HL-60 (cell line): ENCODE data around the gene SOST.

Experiments
- DNase-seq, 2 experiments: peaks; one replicate each; pipeline ENCODE4 v3.0.0-alpha.2; 2010 to 2020; ENCODE audit warnings: low read depth in 1 of 2, low spot score in 1 of 2
- H3K27ac ChIP-seq: fragments of 250-450 bp; sonication (Bioruptor Pico); replicated peaks from 2 replicates; pipeline ENCODE4 v1.5.1; 2020; ENCODE audit warnings: mild to moderate bottlenecking, moderate library complexity
- H3K27me3 ChIP-seq: fragments of 250-450 bp; sonication (Bioruptor Pico); 2 replicates; pipeline ENCODE4 v1.5.1; 2021; ENCODE audit warnings: mild to moderate bottlenecking, moderate library complexity; ENCODE audit not compliant: insufficient read depth, poor library complexity, severe bottlenecking
- H3K4me3 ChIP-seq: replicated peaks from 2 replicates; pipeline ENCODE4 v1.5.1; 2011; ENCODE audit warnings: mild to moderate bottlenecking, control low read depth, low read length; ENCODE audit not compliant: insufficient read depth
- CTCF ChIP-seq: IDR thresholded peaks from one replicate; pipeline ENCODE4 v1.5.1; 2011; ENCODE audit warnings: low read length, control low read depth, inconsistent platforms; ENCODE audit not compliant: insufficient read depth
- GABPA ChIP-seq: IDR thresholded peaks from 2 replicates; pipeline ENCODE4 v1.6.1; 2012; ENCODE audit warnings: low read depth
- POLR2AphosphoS5 ChIP-seq: IDR thresholded peaks from 2 replicates; pipeline ENCODE4 v1.6.1; 2012; ENCODE audit warnings: low read depth
- REST ChIP-seq: IDR thresholded peaks from 2 replicates; pipeline ENCODE4 v1.6.1; 2012; ENCODE audit warnings: low read depth; ENCODE audit not compliant: insufficient replicate concordance
- SPI1 ChIP-seq: IDR thresholded peaks from 2 replicates; pipeline ENCODE4 v1.6.1; 2012; ENCODE audit warnings: low read depth, mild to moderate bottlenecking, borderline replicate concordance

Gene SOST

GRCh38 chr17:43772877-43773648 is 14.5 kb upstream of the SOST start:
- Histone ChIP-seq H3K4me3 (no peak overlapping the region), H3K27ac (peak overlapping the region; percentile 66), H3K27me3 (no peaks in the 10 kb centered on the region)
- peak; percentile 92 to 95 for DNase-seq
- no peak for TF ChIP-seq CTCF
- no peak for TF ChIP-seq REST
- peak; percentile 89 for TF ChIP-seq POLR2AphosphoS5
- TF ChIP-seq GABPA = no peak
- TF ChIP-seq SPI1 = peak; percentile 40; the same call in 1 of the 2 replicates

GRCh38 chr17:43771463-43771862 is 12.9 kb upstream of the SOST start:
- DNase-seq = no peak
- H3K4me3 ChIP-seq = no peak overlapping the region
- H3K27ac ChIP-seq = no peak overlapping the region
- H3K27me3 ChIP-seq = no peaks in the 10 kb centered on the region
- no peak for TF ChIP-seq REST
- no peak for TF ChIP-seq SPI1
- TF ChIP-seq POLR2AphosphoS5 = no peak
- TF ChIP-seq GABPA = no peak
- TF ChIP-seq CTCF = no peak

GRCh38 chr17:43770957-43771356 is 12.4 kb upstream of the SOST start:
- DNase-seq = no peak
- Histone ChIP-seq H3K27me3 (no peaks in the 10 kb centered on the region), H3K4me3 (no peak overlapping the region), H3K27ac (no peak overlapping the region)
- TF ChIP-seq POLR2AphosphoS5 (no peak), REST (no peak), GABPA (no peak), CTCF (no peak), SPI1 (no peak)
